ENCODE data around the gene WNT4. TPM values are rescaled to one million over a fixed set of nuclear protein-coding genes. Genes with fewer than 3 reads are reported as not detected.

The WNT4 gene
- total and polyA plus RNA-seq, 11 donors: 0.04 to 0.38 (median 0.08) TPM; not detected in 3

GRCh38 chr1:22105611-22106207 is 37.2 kb downstream of the WNT4 start:
- Histone ChIP-seq H3K27me3 (no peaks in the 10 kb centered on the region), H3K27ac (no peak overlapping the region), H3K4me1 (peaks cover 0 to 39% (median 16%) of the 10 kb centered on the region in 12 donors), H3K4me3 (no peak overlapping the region), H3K36me3 (peaks cover 0 to 68% (median 8%) of the 10 kb centered on the region in 9 donors), H3K9me3 (no peaks in the 10 kb centered on the region)
- no peak for DNase-seq
- TF ChIP-seq POLR2A (IDR thresholded peaks at IDR 0.05): no peak
- TF ChIP-seq, protein P1, sequence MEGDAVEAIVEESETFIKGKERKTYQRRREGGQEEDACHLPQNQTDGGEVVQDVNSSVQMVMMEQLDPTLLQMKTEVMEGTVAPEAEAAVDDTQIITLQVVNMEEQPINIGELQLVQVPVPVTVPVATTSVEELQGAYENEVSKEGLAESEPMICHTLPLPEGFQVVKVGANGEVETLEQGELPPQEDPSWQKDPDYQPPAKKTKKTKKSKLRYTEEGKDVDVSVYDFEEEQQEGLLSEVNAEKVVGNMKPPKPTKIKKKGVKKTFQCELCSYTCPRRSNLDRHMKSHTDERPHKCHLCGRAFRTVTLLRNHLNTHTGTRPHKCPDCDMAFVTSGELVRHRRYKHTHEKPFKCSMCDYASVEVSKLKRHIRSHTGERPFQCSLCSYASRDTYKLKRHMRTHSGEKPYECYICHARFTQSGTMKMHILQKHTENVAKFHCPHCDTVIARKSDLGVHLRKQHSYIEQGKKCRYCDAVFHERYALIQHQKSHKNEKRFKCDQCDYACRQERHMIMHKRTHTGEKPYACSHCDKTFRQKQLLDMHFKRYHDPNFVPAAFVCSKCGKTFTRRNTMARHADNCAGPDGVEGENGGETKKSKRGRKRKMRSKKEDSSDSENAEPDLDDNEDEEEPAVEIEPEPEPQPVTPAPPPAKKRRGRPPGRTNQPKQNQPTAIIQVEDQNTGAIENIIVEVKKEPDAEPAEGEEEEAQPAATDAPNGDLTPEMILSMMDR (IDR thresholded peaks at IDR 0.05): peak; percentile 66 to 83 (median 78)
- 55 to 60% (median 58%) methylated on average over 5 of the region's 5 CpGs for WGBS, 4 donors
- peak in 3 of 4 donors; percentile 41 to 45 (median 42) for ATAC-seq
- intact Hi-C loops (cut with DNase I): loop anchor here (5.0 to 10.0 kb wide), 8 partner anchors 167 to 539 kb away; partner anchors contain the start of gene C1QC (in 4 of the 10)

GRCh38 chr1:22104865-22105437 is 37.9 kb downstream of the WNT4 start:
- intact Hi-C loops (cut with DNase I): loop anchor here (5.0 to 10.0 kb wide), 8 partner anchors 167 to 540 kb away; partner anchors contain the start of gene C1QC (in 4 of the 10)
- 91 to 95% (median 93%) methylated on average over 6 of the region's 6 CpGs for WGBS, 4 donors

GRCh38 chr1:22104094-22104493 is 38.8 kb downstream of the WNT4 start:
- 88 to 90% (median 90%) methylated on average over 6 of the region's 6 CpGs for WGBS, 4 donors
- peaks cover 0 to 56% (median 22%) of the 10 kb centered on the region in 9 donors for H3K36me3 ChIP-seq
- intact Hi-C loops (cut with DNase I): loop anchor here in 6 of 10 donors (10.0 kb wide), 3 partner anchors 171 to 541 kb away; partner anchors contain the start of gene C1QC (in 3 of the 6)

More at GRCh38 chr1:22104865-22105437, 37.9 kb downstream of the WNT4 start:
- DNase-seq (no peak), ATAC-seq (no peak)
- Histone ChIP-seq H3K36me3 (peaks cover 0 to 61% (median 14%) of the 10 kb centered on the region in 9 donors), H3K4me3 (no peak overlapping the region), H3K4me1 (peaks cover 0 to 44% (median 22%) of the 10 kb centered on the region in 12 donors), H3K9me3 (no peaks in the 10 kb centered on the region), H3K27ac (no peak overlapping the region), H3K27me3 (no peaks in the 10 kb centered on the region)
- no peak for TF ChIP-seq POLR2A (IDR thresholded peaks at IDR 0.05)
- TF ChIP-seq, protein P1 (IDR thresholded peaks at IDR 0.05): no peak

More at GRCh38 chr1:22104094-22104493, 38.8 kb downstream of the WNT4 start:
- TF ChIP-seq POLR2A (IDR thresholded peaks at IDR 0.05): no peak
- TF ChIP-seq, protein P1 (IDR thresholded peaks at IDR 0.05): no peak
- Histone ChIP-seq H3K4me3 (no peak overlapping the region), H3K9me3 (no peaks in the 10 kb centered on the region), H3K4me1 (peaks cover 0 to 44% (median 19%) of the 10 kb centered on the region in 12 donors), H3K27ac (no peak overlapping the region), H3K27me3 (no peaks in the 10 kb centered on the region)
- DNase-seq: no peak
- ATAC-seq: no peak

Data from heart left ventricle (tissue), 16 donors.